Suprapubic skin (tissue), 3 donors: ENCODE data around the gene CUL9.

ENCODE experiments used
- CTCF ChIP-seq, 2 donors: fragments of 200-600 bp in 1 of 2; fragments of 450-650 bp in 1 of 2; sonication (generic) in 1 of 2; IDR thresholded peaks; one replicate each; pipeline ENCODE4 v1.5.1; 2016 to 2019; ENCODE audit warnings: antibody characterized with exemption in 2 of 2, mild to moderate bottlenecking in 1 of 2, moderate library complexity in 1 of 2
- EP300 ChIP-seq: sonication (generic); formaldehyde crosslinking; IDR thresholded peaks from one replicate; pipeline ENCODE4 v1.6.1; 2017; ENCODE audit warnings: antibody characterized with exemption
- POLR2A ChIP-seq, 2 donors: fragments of 450-650 bp; IDR thresholded peaks; one replicate each; pipeline ENCODE4 v1.6.1; 2017; ENCODE audit warnings: antibody characterized with exemption in 2 of 2, mild to moderate bottlenecking in 2 of 2, moderate library complexity in 2 of 2

GRCh38 chr6:43174263-43175112 lies 7.5 kb upstream of the CUL9 start:
- no peak for TF ChIP-seq CTCF (IDR thresholded peaks at IDR 0.05)
- TF ChIP-seq POLR2A (IDR thresholded peaks at IDR 0.05) = no peak
- TF ChIP-seq EP300 = no peak
